GM23248 (cell line): Measurements from ENCODE around the gene INPP5D.

Source experiments
- EZH2 ChIP-seq: fragments of 200-600 bp; sonication (generic); IDR thresholded peaks from 2 replicates; pipeline ENCODE4 v1.6.1; 2018; ENCODE audit warnings: antibody characterized with exemption, mild to moderate bottlenecking; ENCODE audit not compliant: insufficient read depth, poor library complexity, severe bottlenecking
- EZH2phosphoT487 ChIP-seq: fragments of 200-600 bp; sonication (generic); IDR thresholded peaks from 2 replicates; pipeline ENCODE4 v1.6.1; 2018; ENCODE audit warnings: antibody characterized with exemption, moderate library complexity, mild to moderate bottlenecking, low read depth; ENCODE audit not compliant: insufficient read depth

GRCh38 chr2:233227346-233227978, 167.3 kb downstream of the INPP5D start:
- TF ChIP-seq EZH2, result no peak
- no peak for TF ChIP-seq EZH2phosphoT487
